Activated CD4-positive, alpha-beta T cell treated with anti-CD3 and anti-CD28 coated beads, Interleukin-2, Interleukin-4, amounts not matched to agents 100 ng/mL and 50 ng/mL, durations not matched to agents 16 hours and 8 hours (primary cell): Measurements from ENCODE around the gene SH3RF2.

ENCODE experiments used
- DNase-seq: peaks from one replicate; pipeline ENCODE4 v3.0.0-alpha.2; 2020; ENCODE audit warnings: low spot score

The SH3RF2 gene

DNA sequence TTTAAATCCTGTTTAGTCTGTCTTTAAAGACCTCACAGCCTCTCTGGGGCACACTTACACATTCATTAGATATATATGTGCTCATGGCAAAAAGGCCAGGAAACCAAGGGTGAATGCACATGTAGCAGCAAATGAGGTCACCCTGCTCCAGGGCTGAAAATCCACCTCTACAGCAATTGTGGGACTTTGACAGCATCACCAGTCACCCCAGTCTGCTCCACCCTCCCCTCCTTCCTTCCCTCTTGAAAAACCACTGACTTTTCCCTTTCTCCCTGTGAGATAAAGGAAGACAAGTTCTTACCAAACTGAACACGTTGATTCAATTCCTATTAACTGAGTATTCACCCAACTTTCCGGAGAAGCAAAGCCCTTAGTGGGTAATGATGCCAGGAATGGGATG lies 15.2 kb upstream of the SH3RF2 start:
- no peak for DNase-seq

DNA sequence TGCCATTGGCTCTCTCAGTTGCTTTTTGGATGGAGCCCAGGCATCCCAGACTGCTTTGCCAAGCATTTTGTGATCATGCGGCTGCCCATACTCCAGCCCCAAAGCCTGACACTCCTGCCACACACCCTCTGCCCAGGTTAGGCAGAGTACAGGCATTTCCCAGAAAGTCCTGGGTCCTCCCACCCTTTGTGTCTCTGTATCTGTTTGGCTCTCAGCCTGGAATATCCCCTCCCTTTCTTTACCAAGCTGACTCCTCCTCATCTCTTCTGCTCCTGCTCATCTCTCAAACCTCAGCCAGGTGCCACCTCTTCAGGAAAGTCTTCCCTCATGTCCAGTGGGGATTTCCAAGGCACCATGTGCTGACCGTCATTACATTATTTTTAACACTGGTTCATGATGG lies 14.3 kb upstream of the SH3RF2 start:
- DNase-seq: no peak

DNA sequence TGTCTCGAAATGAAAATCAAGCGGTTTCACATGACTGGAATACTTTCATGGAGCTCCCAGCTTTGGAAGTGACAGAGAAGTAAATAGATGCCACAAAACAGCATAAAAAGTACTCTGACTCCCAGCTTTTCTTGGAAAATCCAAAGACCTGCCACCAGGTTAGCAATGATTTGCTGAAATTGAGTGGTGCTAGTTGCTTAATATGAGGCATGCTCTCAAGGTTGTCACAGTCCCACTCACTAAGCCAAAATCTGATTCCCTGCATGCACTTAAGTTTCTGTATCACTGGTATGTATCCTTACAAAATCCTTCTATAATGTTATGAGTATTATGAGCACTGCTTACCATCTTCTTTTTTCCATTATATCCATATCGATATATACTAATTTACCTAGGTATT lies 13.0 kb upstream of the SH3RF2 start:
- no peak for DNase-seq

DNA sequence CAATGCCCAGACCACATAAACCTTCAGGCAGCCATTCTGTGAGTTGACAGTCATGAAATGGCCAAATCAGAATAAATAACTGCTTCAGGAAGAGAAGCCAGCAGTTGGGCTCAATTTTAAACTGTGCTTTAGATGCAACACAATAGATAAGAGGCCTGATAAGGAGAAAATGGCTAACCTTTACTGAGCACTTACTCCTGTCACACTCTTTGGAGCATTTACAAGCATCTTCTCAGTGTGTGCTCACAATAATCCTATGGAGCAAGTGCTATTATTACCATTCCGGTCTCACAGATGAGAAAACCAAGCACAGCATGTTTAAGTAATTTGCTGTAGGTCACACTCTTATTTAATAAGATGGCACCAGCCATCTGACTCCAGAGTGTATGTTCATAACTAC lies 11.5 kb upstream of the SH3RF2 start:
- DNase-seq: no peak

DNA sequence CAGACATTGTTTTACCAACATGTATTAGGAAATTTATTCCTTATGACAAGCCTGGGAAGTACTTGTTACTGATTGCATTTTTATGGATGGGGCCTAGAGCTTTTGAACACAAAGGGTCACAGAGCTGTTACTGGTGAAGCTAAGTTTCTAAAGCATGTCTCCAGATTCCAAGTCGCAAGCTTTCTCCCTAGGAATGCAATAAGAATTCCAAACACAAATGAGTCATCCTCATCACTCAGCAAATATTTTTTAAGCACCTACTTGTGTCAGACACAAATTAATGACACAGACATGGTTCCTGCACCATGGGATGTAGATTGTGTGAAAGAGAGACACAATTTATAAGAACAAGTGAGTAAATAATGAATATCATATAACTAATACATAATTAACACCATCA lies 11.0 kb upstream of the SH3RF2 start:
- no peak for DNase-seq

DNA sequence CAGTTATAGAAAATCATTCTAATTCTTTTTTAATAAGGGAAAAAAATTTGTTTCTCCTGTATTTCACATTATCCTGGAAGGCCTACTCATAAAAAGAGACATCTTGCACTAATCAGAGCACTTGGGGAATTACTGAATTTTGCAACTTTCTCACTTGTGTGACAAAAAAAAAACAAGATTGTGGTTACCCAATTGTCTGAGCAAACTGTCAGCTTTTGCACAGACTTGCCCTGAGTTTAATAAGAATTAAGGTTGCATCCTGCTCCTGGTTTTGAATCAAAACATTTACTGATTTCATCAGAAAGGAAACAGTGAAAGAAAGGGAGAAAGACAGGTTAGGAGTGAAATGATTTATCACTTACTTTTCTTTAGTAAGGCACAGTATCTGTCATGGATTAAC lies 10.6 kb upstream of the SH3RF2 start:
- peak; percentile 71 for DNase-seq

DNA sequence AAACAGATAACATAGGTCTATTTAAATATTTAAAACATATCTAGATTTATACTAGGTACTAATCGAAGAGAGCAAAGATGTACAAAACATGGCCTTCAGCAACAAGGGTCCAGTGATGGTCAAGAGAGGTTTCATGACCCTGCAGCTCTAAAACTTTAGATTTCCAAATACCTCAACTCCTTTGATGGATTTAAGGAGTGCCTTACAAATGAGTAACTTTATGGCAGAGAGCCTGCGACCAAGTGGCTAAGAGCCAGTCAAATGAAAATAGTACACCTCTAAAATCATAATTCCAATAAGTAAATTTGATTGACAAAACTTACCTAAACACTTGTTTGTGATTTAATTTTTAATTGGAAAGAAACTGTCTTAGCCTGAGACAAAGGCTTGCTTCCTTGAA lies 4.7 kb upstream of the SH3RF2 start:
- DNase-seq: no peak

DNA sequence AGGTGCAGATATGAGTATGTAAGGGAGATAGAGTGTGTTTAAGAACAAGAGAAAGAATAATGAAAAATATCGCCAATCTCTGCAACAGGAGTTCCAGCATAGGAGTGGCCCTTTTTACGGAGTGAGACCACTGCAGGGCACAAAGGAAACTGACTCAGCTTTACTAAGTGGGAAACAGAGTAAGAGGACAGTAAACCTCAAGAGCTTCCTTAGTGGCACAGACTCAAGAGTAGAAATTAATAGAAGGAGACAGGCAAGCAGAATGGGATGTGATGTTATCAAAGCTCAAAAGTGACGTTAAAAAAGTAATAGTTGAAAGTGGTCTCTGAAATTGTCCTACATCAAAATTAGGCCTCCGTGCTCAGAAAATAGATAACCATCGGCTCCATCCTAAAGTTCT lies 2.1 kb upstream of the SH3RF2 start:
- DNase-seq: no peak

DNA sequence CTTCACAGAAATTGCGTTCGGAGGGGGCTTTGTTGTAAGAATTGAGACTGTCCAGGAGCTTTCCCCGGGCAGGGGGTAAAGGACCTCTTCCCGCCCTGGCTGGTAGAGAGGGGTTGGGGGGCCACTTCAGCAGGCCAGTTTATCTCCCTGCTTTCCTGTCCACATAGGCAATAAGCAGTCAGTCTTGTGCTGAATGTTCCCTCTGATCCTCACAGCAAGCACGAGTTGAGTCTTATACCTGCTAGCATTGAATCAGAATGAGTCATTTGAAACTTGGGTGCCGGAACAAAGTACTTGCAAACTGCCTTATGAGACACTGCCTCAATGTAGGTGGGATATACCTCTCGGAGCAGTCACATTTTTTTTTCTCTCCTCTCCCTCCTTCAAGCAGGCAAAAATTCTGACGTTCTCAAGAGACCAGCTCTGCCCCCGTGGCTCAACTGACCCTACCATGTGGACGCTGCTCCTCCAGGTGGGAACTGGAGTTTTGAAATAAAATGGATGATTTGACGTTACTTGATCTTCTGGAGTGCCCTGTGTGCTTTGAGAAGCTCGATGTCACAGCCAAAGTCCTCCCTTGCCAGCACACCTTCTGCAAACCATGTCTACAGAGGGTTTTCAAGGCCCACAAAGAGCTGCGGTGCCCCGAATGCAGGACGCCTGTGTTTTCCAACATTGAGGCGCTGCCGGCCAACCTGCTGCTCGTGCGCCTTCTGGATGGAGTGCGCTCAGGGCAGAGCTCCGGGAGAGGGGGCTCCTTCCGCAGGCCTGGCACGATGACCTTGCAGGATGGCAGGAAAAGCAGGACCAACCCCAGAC lies 1.3 kb downstream of the SH3RF2 start:
- DNase-seq: peak; percentile 89

DNA sequence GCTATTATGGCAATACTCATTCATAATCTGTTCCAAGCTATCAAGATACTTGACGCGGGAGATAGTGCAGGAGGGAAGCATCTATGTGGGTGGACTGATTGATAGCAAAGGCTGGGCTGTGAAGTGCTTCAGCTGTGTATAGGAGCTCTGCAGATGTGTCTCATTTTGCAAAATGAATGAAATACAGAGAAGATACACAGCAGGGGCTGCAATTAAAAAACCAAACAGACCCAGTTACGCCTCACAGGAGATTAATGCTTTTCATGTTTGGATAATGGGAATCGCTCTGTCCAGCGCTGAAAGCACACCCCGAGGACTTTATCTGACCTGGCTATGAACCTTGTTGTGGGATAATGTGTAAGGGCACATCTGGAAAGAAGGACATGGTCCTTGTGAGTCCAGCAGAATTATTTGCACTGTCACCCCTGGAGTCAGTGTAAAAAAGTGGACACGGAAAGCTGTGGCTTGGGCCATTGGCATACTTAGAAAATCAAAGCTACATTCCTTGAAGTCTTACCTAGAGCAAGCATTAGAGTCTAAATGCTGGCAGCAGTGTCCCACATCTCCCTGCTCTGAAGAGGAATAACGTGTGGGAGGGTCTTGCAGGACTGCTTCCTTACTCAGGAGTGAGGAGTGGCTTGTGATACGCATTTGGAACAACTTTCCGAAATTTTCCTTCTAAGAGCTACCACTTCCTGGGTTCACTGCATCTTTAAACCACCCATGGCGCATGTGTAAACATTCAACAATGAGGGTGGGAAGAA lies 2.6 kb downstream of the SH3RF2 start:
- no peak for DNase-seq

DNA sequence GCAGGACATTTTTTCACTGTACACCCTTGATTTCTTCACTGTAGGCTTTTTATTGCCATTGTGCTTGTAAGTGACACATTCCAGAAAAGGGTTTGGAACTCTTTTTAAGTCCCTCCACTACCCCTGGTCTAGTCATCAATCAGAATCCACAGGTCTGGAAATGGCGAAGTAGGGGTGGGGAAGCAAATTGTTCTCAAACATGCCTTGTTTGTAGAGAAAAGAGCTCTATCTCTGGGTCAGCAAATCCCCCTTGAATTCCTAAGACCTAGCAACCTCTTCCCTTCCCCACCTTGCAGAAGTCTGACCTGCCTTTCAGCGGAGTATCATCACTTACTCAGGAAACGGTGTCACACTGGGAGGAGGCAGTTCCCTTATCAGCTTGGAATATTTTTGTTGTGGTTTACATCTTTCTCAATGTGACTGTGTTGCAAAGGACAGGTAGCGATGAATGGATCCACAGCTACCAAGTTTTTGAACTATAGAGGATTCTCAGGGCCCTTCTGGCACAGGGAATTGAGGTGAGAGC lies 3.2 kb downstream of the SH3RF2 start:
- no peak for DNase-seq

DNA sequence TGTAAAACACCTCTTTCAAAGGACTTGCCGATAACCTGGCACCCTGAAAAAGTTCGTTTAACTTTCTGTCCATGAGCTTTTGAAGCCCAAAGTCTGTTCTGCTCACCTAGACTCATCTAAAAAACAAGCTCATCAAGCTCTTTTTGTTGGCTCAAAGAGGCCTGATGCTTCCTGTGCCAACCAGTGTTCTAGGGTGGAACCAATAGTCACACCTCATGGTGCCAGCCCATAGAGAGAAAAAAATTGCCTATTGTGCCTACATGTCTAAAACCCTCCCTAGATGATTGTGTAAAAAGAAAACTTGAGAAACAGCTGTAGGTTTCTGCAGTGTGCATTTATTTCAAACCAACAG lies 4.7 kb downstream of the SH3RF2 start:
- peak; percentile 44 for DNase-seq

DNA sequence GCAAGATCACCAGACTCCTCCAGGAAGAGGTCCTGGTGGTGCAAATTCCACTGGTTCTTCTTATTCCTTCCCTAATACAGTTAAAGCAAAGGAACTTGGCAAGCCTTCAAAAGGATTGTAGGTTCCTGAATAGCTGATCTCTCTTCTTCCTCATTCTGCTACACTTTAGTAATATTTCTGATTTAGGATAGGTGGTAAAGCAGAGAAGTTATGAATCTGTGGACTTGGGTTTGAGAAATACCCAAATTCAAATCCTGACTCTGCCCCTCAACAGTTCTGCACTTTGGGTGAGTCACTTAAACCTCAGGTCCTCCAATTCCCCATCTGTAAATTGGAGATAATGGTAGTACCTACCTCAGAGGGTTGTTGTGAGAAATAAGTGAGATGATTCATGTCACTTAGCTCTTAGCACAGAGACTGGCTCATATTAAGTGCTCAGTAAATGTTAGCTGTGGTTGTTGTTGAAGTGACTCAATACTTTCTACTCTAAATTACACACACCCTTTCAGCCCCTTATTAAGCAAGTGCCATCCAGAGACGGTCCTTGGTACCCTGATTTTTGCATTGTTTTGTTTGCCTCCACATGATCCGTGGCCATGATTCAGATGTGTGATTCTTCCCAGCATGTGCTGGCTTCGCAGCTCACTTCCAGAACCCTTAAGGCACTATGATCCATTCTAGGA lies 5.2 kb downstream of the SH3RF2 start:
- peak; percentile 80 for DNase-seq

DNA sequence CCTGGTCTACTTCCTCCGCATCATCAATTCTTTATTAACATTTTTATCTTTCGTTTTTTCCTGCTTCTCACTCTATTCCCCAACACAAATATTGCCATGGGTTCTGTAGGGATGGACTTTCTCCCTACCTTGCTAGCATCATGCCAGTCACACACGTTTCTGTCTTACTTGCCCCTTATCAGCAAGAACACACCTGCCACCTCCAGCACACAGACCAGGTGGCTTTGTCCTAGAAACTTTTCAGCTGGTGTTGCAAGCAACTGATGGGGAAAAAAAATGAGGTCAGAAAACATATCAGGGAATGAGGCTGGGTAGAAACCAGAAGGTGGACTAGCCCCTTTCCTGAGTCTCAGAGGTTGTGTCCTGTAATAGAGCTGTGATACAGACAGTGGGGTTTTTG lies 5.8 kb downstream of the SH3RF2 start:
- no peak for DNase-seq

DNA sequence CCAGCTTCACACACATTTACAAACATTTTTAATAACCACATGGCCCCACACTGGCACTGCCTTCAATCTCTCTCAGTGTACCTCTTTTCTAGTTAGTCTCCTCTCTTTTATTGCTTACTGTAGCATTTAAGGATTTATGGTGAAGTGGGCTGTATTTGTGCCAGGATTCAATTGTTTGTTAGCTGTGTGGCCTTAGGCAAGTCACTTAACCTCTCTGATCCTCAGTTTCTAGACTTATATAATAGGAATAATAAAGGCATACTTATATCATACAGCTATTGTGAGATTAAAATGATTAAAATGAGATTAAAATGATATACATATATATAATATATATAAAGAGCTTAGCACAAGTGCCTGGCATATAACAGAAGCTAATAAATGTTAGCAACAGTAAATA lies 6.4 kb downstream of the SH3RF2 start:
- DNase-seq: no peak

DNA sequence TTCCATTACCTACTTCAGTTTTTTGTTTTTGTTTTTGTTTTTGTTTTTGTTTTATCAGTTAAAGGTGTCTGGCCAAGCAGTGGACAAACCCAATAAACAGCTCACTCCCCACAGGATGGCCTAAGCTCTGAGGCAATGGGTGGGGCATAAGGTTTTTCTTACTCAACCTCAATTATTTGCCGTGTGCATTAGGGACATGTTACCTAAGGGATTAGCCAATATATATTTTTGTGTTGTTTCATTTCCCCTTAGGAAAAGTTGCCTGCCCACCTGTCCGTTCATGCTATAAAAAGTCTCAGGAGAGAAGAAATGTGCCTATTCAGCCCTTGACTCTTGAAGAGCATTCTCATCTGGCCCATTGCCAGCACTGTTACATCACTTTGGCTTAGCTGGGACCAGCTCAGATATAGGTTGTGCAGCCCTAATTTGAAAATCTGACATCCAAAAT lies 7.3 kb downstream of the SH3RF2 start:
- no peak for DNase-seq

DNA sequence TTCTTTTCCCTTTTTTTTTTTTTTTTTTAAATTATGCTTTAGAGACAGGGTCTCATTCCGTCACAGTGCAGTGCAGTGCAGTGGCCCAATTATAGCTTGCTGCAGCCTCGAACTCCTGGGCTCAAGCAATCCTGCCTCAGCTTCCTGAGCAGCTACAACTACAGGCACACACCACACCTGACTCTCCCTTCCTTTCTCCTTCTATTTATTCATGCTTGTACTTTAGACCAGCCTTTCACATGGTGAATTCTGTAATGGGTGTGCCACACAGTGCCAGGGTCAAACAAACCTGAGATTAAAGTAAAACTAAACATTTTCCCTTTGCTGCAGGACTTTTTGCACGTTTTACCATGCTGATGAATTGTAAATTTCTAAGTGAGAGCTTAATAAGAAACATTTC lies 8.0 kb downstream of the SH3RF2 start:
- DNase-seq: no peak

DNA sequence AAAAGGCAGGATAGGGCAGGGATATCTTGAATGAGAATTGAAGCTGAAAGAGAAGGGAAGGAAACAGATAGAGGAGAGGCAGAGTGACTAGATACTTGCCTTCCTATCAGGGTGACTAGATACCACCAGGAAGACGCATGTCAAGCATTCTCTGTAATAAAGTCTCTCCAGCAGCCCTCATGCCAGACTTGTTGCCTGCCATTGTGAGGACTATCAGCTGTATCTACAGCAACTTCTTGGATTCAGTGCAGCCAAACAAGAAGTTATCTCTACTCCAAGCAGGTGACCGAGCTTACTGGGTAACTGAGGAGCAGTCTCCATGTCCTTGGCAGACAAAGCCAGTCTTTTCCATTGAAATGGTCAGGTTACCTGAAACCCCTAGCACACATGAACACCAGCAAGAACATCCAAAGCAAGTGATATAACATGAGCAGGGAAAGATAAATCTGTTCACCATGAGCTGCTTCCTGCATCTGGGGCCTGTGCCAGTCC lies 9.3 kb downstream of the SH3RF2 start:
- DNase-seq: no peak

DNA sequence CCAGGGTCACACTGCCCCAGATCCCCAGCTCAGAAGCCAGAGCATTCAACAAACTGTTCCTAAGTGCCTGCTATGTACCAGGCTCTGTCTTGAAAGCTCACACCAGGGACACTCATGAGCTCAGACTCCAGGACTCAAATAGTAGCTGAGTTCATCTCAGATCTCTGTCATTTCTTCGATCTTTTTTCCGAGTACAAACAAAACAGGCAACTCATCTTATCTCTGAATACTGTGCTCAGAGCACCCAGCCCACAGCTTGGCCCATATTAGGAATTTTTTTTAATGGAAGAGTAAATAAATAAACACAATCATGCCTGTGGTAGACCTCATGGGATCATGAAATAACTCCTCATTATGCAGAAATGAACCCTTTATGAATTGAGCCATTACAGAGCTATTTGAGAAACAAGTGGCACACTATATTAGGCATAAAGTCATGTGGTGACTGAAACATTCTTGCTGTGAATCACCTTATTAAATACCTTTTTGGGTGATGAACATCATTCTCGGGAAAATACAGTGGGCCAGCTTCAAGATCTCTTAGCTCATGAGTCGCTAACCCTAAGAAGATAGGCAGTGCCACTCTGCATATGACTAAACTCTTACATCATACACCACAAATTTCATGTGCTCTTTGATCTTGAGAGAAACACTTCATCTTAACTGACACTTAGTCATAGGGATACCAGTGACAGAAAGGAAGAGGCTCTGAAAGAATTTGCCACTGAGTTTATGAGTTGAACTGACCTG lies 9.9 kb downstream of the SH3RF2 start:
- peak; percentile 92 for DNase-seq

DNA sequence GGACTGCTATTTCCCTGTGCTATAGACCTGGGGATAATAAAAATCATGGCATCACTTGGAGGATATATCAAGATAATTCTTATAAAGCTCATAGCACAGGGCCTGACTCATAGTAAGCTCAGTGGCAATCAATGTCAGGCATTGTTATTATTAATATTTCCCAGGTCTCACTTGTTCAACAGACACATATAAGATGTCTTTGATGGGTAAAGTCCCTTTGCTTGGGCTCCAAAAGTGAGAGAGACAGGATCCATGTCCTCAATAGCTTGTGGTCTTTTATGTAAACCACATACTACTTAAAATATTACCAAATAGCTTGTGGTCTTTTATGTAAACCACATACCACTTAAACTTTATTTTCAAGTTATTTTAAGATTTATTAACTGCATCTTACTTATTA lies 11.2 kb downstream of the SH3RF2 start:
- no peak for DNase-seq

DNA sequence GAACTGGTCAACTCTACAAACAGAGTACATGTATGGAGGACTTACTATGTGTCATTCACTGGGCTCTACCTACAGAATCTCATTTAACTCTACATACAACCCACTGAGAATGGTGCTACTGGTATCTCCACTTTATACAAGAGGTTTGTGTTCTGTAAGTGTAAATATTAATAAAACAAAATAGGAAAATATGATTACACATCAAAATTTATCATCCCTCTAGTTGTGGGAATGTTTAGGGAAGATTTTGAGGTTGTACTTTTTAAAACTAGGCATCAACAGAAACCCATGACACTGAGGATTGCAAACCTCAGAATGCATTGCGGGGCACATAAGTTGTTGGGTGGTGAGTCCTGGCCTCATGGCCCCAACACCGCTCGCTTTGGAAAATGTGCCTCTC lies 11.7 kb downstream of the SH3RF2 start:
- no peak for DNase-seq

DNA sequence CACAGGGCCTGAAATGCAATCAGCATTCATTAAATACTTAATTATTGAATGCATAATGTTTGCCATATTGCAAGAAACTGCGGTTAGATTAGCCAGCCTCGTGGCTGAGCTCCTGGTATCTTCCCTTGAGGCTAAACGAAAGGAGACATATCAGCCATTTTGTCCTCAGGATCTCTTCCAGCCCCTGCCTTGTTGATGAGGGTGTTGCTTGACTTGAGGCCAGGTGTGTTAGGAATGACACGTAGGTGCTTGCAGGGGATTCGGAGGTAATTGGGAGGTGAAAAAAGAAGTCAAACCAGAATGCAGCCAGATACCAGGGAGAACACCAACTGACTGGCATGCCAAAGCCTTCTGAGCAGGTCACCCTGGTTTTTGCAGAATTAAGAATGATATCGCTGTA lies 12.5 kb downstream of the SH3RF2 start:
- DNase-seq: no peak
